Activated T-helper 17 cell treated with anti-CD3 and anti-CD28 coated beads, Interleukin-2, amount 50 U/mL, for 72 hours (primary cell): Measurements from ENCODE around the gene OTOF. TPM values are rescaled to one million over a fixed set of nuclear protein-coding genes. Genes with fewer than 3 reads are reported as not detected.
"Not testable (repeated sequence)": the region's sequence is repeated elsewhere in the genome, so short reads cannot be mapped to it uniquely, and the experiment has no call there.

ENCODE experiments used
- ATAC-seq: fragments of 150-1000 bp; cut with Tn5 transposase; replicated peaks from 2 replicates; pipeline ENCODE4 v1.10.0; 2021; ENCODE audit warnings: mild to moderate bottlenecking, moderate library complexity
- H3K27ac Mint-ChIP-seq: one replicate; pipeline ENCODE4 v1.8.0; 2022; ENCODE audit warnings: mixed read lengths
- H3K27me3 Mint-ChIP-seq: one replicate; pipeline ENCODE4 v1.8.0; 2022; ENCODE audit warnings: mixed read lengths
- H3K36me3 Mint-ChIP-seq: one replicate; pipeline ENCODE4 v1.8.0; 2022; ENCODE audit warnings: low read depth, mild to moderate bottlenecking, mixed read lengths
- H3K4me1 Mint-ChIP-seq: one replicate; pipeline ENCODE4 v1.8.0; 2022; ENCODE audit warnings: mixed read lengths
- H3K4me3 Mint-ChIP-seq: one replicate; pipeline ENCODE4 v1.8.0; 2022; ENCODE audit warnings: mild to moderate bottlenecking, mixed read lengths
- H3K9me3 Mint-ChIP-seq: one replicate; pipeline ENCODE4 v1.8.0; 2022; ENCODE audit warnings: mixed read lengths
- total RNA-seq, 2 donors: library from RNA; stranded (reverse); gene quantifications; one replicate each; pipeline ENCODE4 v1.2.3, GENCODE V29; 2022

OTOF gene
- total RNA-seq, 2 donors from 2014 or later = 0.95 to 2.1 TPM

GRCh38 chr2:26470601-26471260, 7.2 kb downstream of the OTOF start:
- no peaks in the 10 kb centered on the region for H3K36me3 Mint-ChIP-seq
- no peak overlapping the region for H3K4me3 Mint-ChIP-seq
- no peaks in the 10 kb centered on the region for H3K4me1 Mint-ChIP-seq
- H3K27ac Mint-ChIP-seq = no peak overlapping the region
- no peak for ATAC-seq
- H3K27me3 Mint-ChIP-seq = no peaks in the 10 kb centered on the region
- no peaks in the 10 kb centered on the region for H3K9me3 Mint-ChIP-seq

GRCh38 chr2:26469955-26470354, 8.0 kb downstream of the OTOF start:
- H3K4me3 Mint-ChIP-seq = no peak overlapping the region
- H3K36me3 Mint-ChIP-seq = no peaks in the 10 kb centered on the region
- no peaks in the 10 kb centered on the region for H3K9me3 Mint-ChIP-seq
- H3K4me1 Mint-ChIP-seq = no peaks in the 10 kb centered on the region
- no peak overlapping the region for H3K27ac Mint-ChIP-seq
- no peak for ATAC-seq
- no peaks in the 10 kb centered on the region for H3K27me3 Mint-ChIP-seq

- Mint-ChIP-seq H3K4me1 (no peaks in the 10 kb centered on the region), H3K36me3 (no peaks in the 10 kb centered on the region), H3K4me3 (no peak overlapping the region), H3K27ac (no peak overlapping the region), H3K27me3 (no peaks in the 10 kb centered on the region), H3K9me3 (no peaks in the 10 kb centered on the region)
- peak; percentile 63 for ATAC-seq
Observed at GRCh38 chr2:26469092-26469710, 8.7 kb downstream of the OTOF start.

GRCh38 chr2:26468544-26468943, 9.4 kb downstream of the OTOF start:
- not testable (repeated sequence) for H3K9me3 Mint-ChIP-seq, H3K4me3 Mint-ChIP-seq, H3K4me1 Mint-ChIP-seq

GRCh38 chr2:26466662-26467310, 11.1 kb downstream of the OTOF start:
- Mint-ChIP-seq H3K4me1 (no peaks in the 10 kb centered on the region), H3K36me3 (no peaks in the 10 kb centered on the region), H3K9me3 (no peaks in the 10 kb centered on the region), H3K27me3 (no peaks in the 10 kb centered on the region), H3K27ac (no peak overlapping the region), H3K4me3 (no peak overlapping the region)
- no peak for ATAC-seq

More at GRCh38 chr2:26468544-26468943, 9.4 kb downstream of the OTOF start:
- H3K36me3 Mint-ChIP-seq, H3K27me3 Mint-ChIP-seq, H3K27ac Mint-ChIP-seq, ATAC-seq: not testable (repeated sequence)

- Mint-ChIP-seq H3K27me3 (no peaks in the 10 kb centered on the region), H3K4me3 (no peak overlapping the region), H3K27ac (no peak overlapping the region), H3K9me3 (no peaks in the 10 kb centered on the region), H3K4me1 (no peaks in the 10 kb centered on the region), H3K36me3 (no peaks in the 10 kb centered on the region)
- ATAC-seq = no peak
Observed at GRCh38 chr2:26465981-26466471, 11.9 kb downstream of the OTOF start.

- no peaks in the 10 kb centered on the region for H3K4me1 Mint-ChIP-seq
- H3K27me3 Mint-ChIP-seq = no peaks in the 10 kb centered on the region
- no peak overlapping the region for H3K4me3 Mint-ChIP-seq
- no peaks in the 10 kb centered on the region for H3K9me3 Mint-ChIP-seq
- no peak for ATAC-seq
- no peaks in the 10 kb centered on the region for H3K36me3 Mint-ChIP-seq
- H3K27ac Mint-ChIP-seq = no peak overlapping the region
Observed at GRCh38 chr2:26465266-26465925, 12.5 kb downstream of the OTOF start.

GRCh38 chr2:26464390-26465265, 13.3 kb downstream of the OTOF start:
- Mint-ChIP-seq H3K4me3 (no peak overlapping the region), H3K4me1 (no peaks in the 10 kb centered on the region), H3K27ac (no peak overlapping the region), H3K27me3 (no peaks in the 10 kb centered on the region), H3K36me3 (no peaks in the 10 kb centered on the region), H3K9me3 (no peaks in the 10 kb centered on the region)
- ATAC-seq = no peak

- Mint-ChIP-seq H3K27me3 (no peaks in the 10 kb centered on the region), H3K4me1 (no peaks in the 10 kb centered on the region), H3K4me3 (no peak overlapping the region), H3K36me3 (no peaks in the 10 kb centered on the region), H3K9me3 (no peaks in the 10 kb centered on the region), H3K27ac (no peak overlapping the region)
- no peak for ATAC-seq
Observed at GRCh38 chr2:26463244-26464192, 14.4 kb downstream of the OTOF start.

- H3K27ac Mint-ChIP-seq = no peak overlapping the region
- H3K4me3 Mint-ChIP-seq = no peak overlapping the region
- H3K36me3 Mint-ChIP-seq = no peaks in the 10 kb centered on the region
- no peaks in the 10 kb centered on the region for H3K27me3 Mint-ChIP-seq
- no peaks in the 10 kb centered on the region for H3K4me1 Mint-ChIP-seq
- no peak for ATAC-seq
- H3K9me3 Mint-ChIP-seq = no peaks in the 10 kb centered on the region
Observed at GRCh38 chr2:26462511-26463243, 15.2 kb downstream of the OTOF start.

GRCh38 chr2:26462100-26462499, 15.8 kb downstream of the OTOF start:
- Mint-ChIP-seq H3K4me3 (no peak overlapping the region), H3K9me3 (no peaks in the 10 kb centered on the region), H3K27ac (no peak overlapping the region), H3K4me1 (no peaks in the 10 kb centered on the region), H3K36me3 (no peaks in the 10 kb centered on the region), H3K27me3 (no peaks in the 10 kb centered on the region)
- ATAC-seq = no peak

- no peaks in the 10 kb centered on the region for H3K9me3 Mint-ChIP-seq
- H3K27ac Mint-ChIP-seq = no peak overlapping the region
- no peaks in the 10 kb centered on the region for H3K27me3 Mint-ChIP-seq
- H3K4me1 Mint-ChIP-seq = no peaks in the 10 kb centered on the region
- H3K4me3 Mint-ChIP-seq = no peak overlapping the region
- H3K36me3 Mint-ChIP-seq = no peaks in the 10 kb centered on the region
- ATAC-seq = no peak
Observed at GRCh38 chr2:26461601-26462023, 16.3 kb downstream of the OTOF start.

- no peak for ATAC-seq
- H3K4me1 Mint-ChIP-seq = no peaks in the 10 kb centered on the region
- no peaks in the 10 kb centered on the region for H3K9me3 Mint-ChIP-seq
- no peak overlapping the region for H3K27ac Mint-ChIP-seq
- no peaks in the 10 kb centered on the region for H3K36me3 Mint-ChIP-seq
- no peaks in the 10 kb centered on the region for H3K27me3 Mint-ChIP-seq
- no peak overlapping the region for H3K4me3 Mint-ChIP-seq
Observed at GRCh38 chr2:26460613-26461031, 17.3 kb downstream of the OTOF start.
